AG04450 (cell line): ENCODE results near the gene UNC45B. TPM values are rescaled to one million over a fixed set of nuclear protein-coding genes. Genes with fewer than 3 reads are reported as not detected.

Experiments
- CTCF ChIA-PET: fragments of 300-600, 350-600 bp; formaldehyde crosslinking; extraction: SDS; loops from one replicate; lab custom pipeline; 2022; ENCODE audit warnings: antibody characterized with exemption, inconsistent platforms; lab: Charles Lee
- POLR2A ChIA-PET: fragments of 350-600 bp; formaldehyde crosslinking; extraction: SDS; loops from one replicate; lab custom pipeline; 2021; ENCODE audit warnings: antibody characterized with exemption, inconsistent platforms; lab: Yijun Ruan, JAX
- DNase-seq: peaks from one replicate; pipeline ENCODE4 v3.0.0-alpha.2; 2011; ENCODE audit warnings: low read depth, low spot score
- H3K27ac ChIP-seq: one replicate; pipeline ENCODE4 v1.5.1; 2012; ENCODE audit warnings: low read depth, low read length, control low read depth
- H3K27me3 ChIP-seq: one replicate; pipeline ENCODE4 v1.6.0; 2012; ENCODE audit warnings: low read length; ENCODE audit not compliant: control insufficient read depth, insufficient read depth
- H3K4me3 ChIP-seq: 2 replicates; pipeline ENCODE4 v1.5.1; 2011; ENCODE audit warnings: mild to moderate bottlenecking, low read depth, low read length, control low read depth
- H3K9me3 ChIP-seq: 2 replicates; pipeline ENCODE4 v1.5.1; 2012; ENCODE audit warnings: low read length; ENCODE audit not compliant: control insufficient read depth, insufficient read depth
- CTCF ChIP-seq: IDR thresholded peaks from 2 replicates; pipeline ENCODE4 v1.5.1; 2011; ENCODE audit warnings: low read depth, low read length, control low read depth, inconsistent platforms
- polyA plus RNA-seq: library from polyadenylated mRNA; depleted of rRNA; stranded (reverse); fragments of >200 nt; gene quantifications from 2 replicates; pipeline ENCODE4 v1.2.3, GENCODE V29; 2011

The UNC45B gene
- polyA plus RNA-seq, 1 experiment, result not detected

- peaks cover 5% of the 10 kb centered on the region for H3K27me3 ChIP-seq
- no peak for TF ChIP-seq CTCF
- ChIA-PET CTCF (no interaction called here), POLR2A (no interaction called here)
- no peaks in the 10 kb centered on the region; the same call in 1 of the 2 replicates for H3K9me3 ChIP-seq
- no peak for DNase-seq
- H3K27ac ChIP-seq, result no peak overlapping the region
- no peak overlapping the region for H3K4me3 ChIP-seq
These were observed 6.9 kb downstream of the UNC45B start for GRCh38 chr17:35154196-35155165.

- CTCF ChIA-PET, result no interaction called here
- POLR2A ChIA-PET, result no interaction called here
- Histone ChIP-seq H3K9me3 (no peaks in the 10 kb centered on the region; the same call in 1 of the 2 replicates), H3K27ac (no peak overlapping the region), H3K27me3 (peaks cover 4% of the 10 kb centered on the region), H3K4me3 (no peak overlapping the region)
- no peak for TF ChIP-seq CTCF
- no peak for DNase-seq
These were observed 7.6 kb downstream of the UNC45B start for GRCh38 chr17:35155246-35155645.

DNA sequence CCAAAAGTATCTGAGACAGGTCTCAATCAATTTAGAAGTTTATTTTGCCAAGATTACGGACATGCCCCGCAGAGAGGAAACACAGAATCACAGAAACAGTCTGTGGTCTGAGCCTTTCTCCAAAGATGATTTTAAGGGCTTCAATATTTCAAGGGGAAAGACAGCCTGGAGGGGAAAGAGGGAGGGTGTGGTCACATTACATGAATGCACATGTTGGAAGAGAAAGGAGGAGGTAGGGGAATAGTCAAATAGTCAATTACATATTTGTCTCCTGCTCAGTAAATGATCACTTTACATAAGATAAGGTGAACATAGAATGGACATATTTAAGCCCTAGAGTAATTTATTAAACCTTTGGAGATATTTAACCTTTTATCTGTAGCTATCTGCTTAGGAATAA, 12.3 kb downstream of the UNC45B start:
- DNase-seq, result no peak
- Histone ChIP-seq H3K27me3 (peaks cover 10% of the 10 kb centered on the region), H3K4me3 (no peak overlapping the region), H3K27ac (no peak overlapping the region), H3K9me3 (no peaks in the 10 kb centered on the region)
- POLR2A ChIA-PET, result no interaction called here
- TF ChIP-seq CTCF, result no peak
- CTCF ChIA-PET, result interaction anchor here (1.2 kb wide), 1 partner anchor 588 kb away, joined by 3 read pairs; no protein-coding TSS in a partner anchor

- no peak overlapping the region for H3K4me3 ChIP-seq
- H3K27ac ChIP-seq, result no peak overlapping the region
- no peaks in the 10 kb centered on the region for H3K9me3 ChIP-seq
- DNase-seq, result no peak
- ChIA-PET CTCF (interaction anchor here (1.2 kb wide), 1 partner anchor 587 kb away, joined by 3 read pairs; no protein-coding TSS in a partner anchor), POLR2A (no interaction called here)
- TF ChIP-seq CTCF, result no peak
- peaks cover 10% of the 10 kb centered on the region for H3K27me3 ChIP-seq
These were observed 13.0 kb downstream of the UNC45B start for GRCh38 chr17:35160354-35161201.
